Common myeloid progenitor, CD34-positive (primary cell): ENCODE data around the gene NIT1.
A peak's percentile ranks its signal among the peaks of the same experiment; 100 is the strongest.

Source experiments
- CTCF ChIA-PET: fragments of 350-600 bp; sonication (Branson Sonifier 250); formaldehyde crosslinking; loops from one replicate; lab custom pipeline; 2021; ENCODE audit warnings: antibody characterized with exemption; lab: Charles Lee
- POLR2A ChIA-PET: fragments of 350-600 bp; sonication (Branson Sonifier 250); formaldehyde crosslinking; loops from one replicate; lab custom pipeline; 2021; ENCODE audit warnings: antibody characterized with exemption; lab: Charles Lee
- DNase-seq, 3 donors: peaks; one replicate each; pipeline versions ENCODE4 v3.0.0 to v3.0.0-alpha.2; 2013
- H3K27ac ChIP-seq, 2 experiments: 1 replicate in 1 of 2; 2 replicates in 1 of 2; pipeline ENCODE4 v1.7.0; 2013; ENCODE audit warnings: inconsistent platforms in 2 of 2, low read length in 2 of 2, mild to moderate bottlenecking in 2 of 2, low read depth in 1 of 2, moderate library complexity in 1 of 2; ENCODE audit not compliant: severe bottlenecking in 2 of 2, insufficient read depth in 1 of 2, poor library complexity in 1 of 2
- H3K27me3 ChIP-seq, 5 experiments: replicated peaks in 2 of 5; 1 replicate in 3 of 5; 2 replicates in 2 of 5; pipeline versions ENCODE4 v1.6.1 to v1.7.0; 2013; ENCODE audit warnings: low read length in 4 of 5, mild to moderate bottlenecking in 2 of 5, moderate library complexity in 2 of 5, inconsistent platforms in 1 of 5; ENCODE audit not compliant: insufficient read depth in 5 of 5, control insufficient read depth in 4 of 5
- H3K36me3 ChIP-seq, 4 experiments: 1 replicate in 2 of 4; 2 replicates in 2 of 4; pipeline versions ENCODE4 v1.6.1 to v1.7.0; 2013; ENCODE audit warnings: low read length in 3 of 4, control low read depth in 1 of 4, mild to moderate bottlenecking in 1 of 4; ENCODE audit not compliant: control insufficient read depth in 4 of 4, insufficient read depth in 4 of 4
- H3K4me1 ChIP-seq, 4 experiments: 1 replicate in 3 of 4; 2 replicates in 1 of 4; pipeline versions ENCODE4 v1.6.1 to v1.7.1; 2013; ENCODE audit warnings: low read length in 3 of 4, mild to moderate bottlenecking in 3 of 4, control low read depth in 1 of 4, inconsistent platforms in 1 of 4, moderate library complexity in 1 of 4; ENCODE audit not compliant: control insufficient read depth in 4 of 4, insufficient read depth in 4 of 4; ENCODE audit errors: control extremely low read depth in 1 of 4
- H3K4me3 ChIP-seq, 7 experiments: 1 replicate in 4 of 7; 2 replicates in 3 of 7; pipeline versions ENCODE4 v1.5.1 to v1.7.0; 2013; ENCODE audit warnings: mild to moderate bottlenecking in 7 of 7, low read length in 6 of 7, moderate library complexity in 6 of 7, inconsistent platforms in 2 of 7, low read depth in 2 of 7, control low read depth in 1 of 7; ENCODE audit not compliant: insufficient read depth in 4 of 7, control insufficient read depth in 1 of 7; ENCODE audit errors: extremely low read depth in 1 of 7
- H3K9me3 ChIP-seq, 5 experiments: 1 replicate in 4 of 5; 2 replicates in 1 of 5; pipeline versions ENCODE4 v1.6.1 to v1.7.1; 2013; ENCODE audit warnings: low read length in 4 of 5, mild to moderate bottlenecking in 2 of 5, inconsistent platforms in 1 of 5, low read depth in 1 of 5, moderate library complexity in 1 of 5; ENCODE audit not compliant: control insufficient read depth in 4 of 5, insufficient read depth in 2 of 5; ENCODE audit errors: control extremely low read depth in 1 of 5
- WGBS: methylation state at CpG from one replicate; pipeline ENCODE4 v1.1.5; 2013; ENCODE audit not compliant: insufficient coverage; 5-methylcytosine and 5-hydroxymethylcytosine counted together

NIT1 gene

DNA sequence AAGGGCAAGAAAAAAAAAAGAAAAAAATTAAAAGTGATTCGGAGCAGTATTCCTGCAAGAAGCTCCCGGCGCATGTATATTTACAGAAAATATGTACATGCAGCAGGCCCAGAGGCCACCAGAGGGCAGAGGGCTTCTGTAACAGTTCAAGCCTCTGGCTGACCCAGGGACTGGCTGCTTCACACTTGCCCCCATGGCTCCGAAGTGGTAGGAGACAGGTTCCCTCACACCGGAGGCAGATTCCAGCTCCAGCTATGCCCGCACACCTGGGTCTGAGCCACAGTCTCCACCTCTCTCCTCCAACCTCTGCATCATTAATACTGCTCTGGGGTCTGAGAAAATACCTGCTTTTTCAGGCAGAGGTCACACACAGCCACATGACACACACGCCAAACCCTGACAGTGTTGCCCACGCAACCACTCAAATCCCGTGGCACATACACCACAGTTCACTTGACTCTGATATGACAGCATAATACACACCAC is 46.0 kb upstream of the NIT1 start:
- H3K4me3 ChIP-seq, result no peak overlapping the region
- no peaks in the 10 kb centered on the region for H3K27me3 ChIP-seq
- H3K27ac ChIP-seq, result no peak overlapping the region
- CTCF ChIA-PET, result interaction anchor here (1.0 to 20.2 kb wide), 16 partner anchors 11 to 85 kb away, joined by 3 to 297 read pairs (median 7); partner anchors contain the start of genes DEDD, KLHDC9, NECTIN4 and TSTD1
- peaks cover 0 to 4% (median under 1%) of the 10 kb centered on the region in 4 experiments for H3K36me3 ChIP-seq
- POLR2A ChIA-PET, result interaction anchor here (0.6 to 4.4 kb wide), 4 partner anchors 25 to 127 kb away, joined by 3 to 53 read pairs (median 8); partner anchors contain the start of genes ADAMTS4, KLHDC9 and USF1
- H3K9me3 ChIP-seq, result no peaks in the 10 kb centered on the region
- H3K4me1 ChIP-seq, result peaks cover 12 to 67% (median 50%) of the 10 kb centered on the region in 4 experiments
- peak; percentile 71 to 75 (median 74) for DNase-seq
- 45% methylated on average over 9 of the region's 9 CpGs for WGBS

DNA sequence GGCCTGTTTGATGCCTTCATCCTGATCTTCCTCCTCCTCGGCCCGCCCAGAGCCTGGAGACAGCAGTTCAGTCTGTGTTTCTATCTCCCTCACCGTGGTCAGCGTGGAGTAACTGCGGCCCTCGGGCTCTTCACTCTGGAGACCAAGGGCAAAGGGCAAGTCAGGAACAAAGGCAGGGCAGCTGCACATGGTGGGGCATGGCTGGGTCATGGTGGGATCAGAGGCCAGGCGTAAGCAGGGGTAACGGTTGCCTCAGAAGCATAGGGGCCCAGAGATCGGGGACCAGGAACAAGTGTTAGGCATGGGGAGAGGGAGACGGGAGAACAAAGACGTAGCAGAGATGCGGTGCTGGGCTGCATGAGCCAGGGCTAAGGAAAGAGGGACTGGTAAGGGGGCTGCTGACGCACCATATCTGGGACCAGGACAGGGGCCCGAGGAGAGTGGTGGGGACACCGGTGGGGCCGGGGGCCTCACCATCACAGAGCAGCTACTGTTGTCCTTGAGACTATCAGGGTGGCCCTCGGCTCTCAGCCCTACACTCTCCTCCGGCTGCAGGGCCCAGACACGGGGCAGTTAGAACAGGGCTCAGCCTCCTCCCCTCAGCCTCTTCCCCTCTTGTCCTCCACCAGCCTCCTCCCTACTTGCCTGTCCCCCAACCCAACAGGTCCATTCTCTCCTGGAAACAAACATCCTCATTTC is 45.0 kb upstream of the NIT1 start:
- CTCF ChIA-PET, result interaction anchor here (1.6 to 20.2 kb wide), 11 partner anchors 10 to 77 kb away, joined by 4 to 297 read pairs (median 13); partner anchors contain the start of genes DEDD, KLHDC9, NECTIN4 and TSTD1
- POLR2A ChIA-PET, result interaction anchor here (2.7 kb wide), 1 partner anchor 24 kb away, joined by 10 read pairs; the partner anchor contains the start of gene KLHDC9
- 97% methylated on average over 18 of the region's 19 CpGs for WGBS

DNA sequence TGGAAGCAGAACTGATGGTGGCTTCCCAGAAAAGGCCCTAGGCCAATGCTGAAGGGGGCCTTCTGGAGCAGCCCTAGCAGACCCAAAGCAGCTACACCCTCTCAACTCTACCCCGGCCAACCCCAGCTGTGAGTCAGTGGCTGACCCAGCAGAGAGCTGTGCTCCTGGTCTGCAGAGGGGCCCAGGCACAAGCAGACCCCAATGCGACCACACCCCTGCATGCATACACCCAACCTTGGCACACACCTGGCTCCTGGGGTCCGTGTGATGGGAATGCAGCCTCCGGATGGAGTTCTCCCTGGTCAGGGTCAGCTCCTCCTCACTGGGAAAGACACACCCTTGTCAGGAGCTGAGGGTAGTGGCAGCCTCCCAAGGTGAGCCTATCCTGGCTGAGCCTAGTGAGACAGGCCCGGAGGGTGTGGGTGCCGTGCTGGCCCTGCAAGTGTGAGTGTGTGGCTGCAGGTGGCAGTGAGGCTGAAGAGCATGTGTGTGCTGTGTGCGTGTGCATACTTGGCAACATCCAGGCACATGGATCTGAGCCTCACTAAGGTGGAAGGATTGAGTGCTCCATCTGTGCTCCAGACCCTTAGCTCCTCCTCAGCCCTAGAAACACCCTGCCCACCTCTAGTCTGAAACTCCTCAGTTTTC is 44.3 kb upstream of the NIT1 start:
- ChIA-PET CTCF (interaction anchor here (1.2 to 20.2 kb wide), 8 partner anchors 9 to 78 kb away, joined by 3 to 297 read pairs (median 81); partner anchors contain the start of genes DEDD, KLHDC9, NECTIN4 and TSTD1), POLR2A (interaction anchor here (2.7 kb wide), 1 partner anchor 24 kb away, joined by 10 read pairs; the partner anchor contains the start of gene KLHDC9)
- peaks cover 6 to 51% (median 36%) of the 10 kb centered on the region in 4 experiments for H3K4me1 ChIP-seq
- no peaks in the 10 kb centered on the region for H3K9me3 ChIP-seq
- H3K4me3 ChIP-seq, result no peak overlapping the region
- H3K27ac ChIP-seq, result no peak overlapping the region
- 75% methylated on average over 4 of the region's 7 CpGs for WGBS
- no peaks in the 10 kb centered on the region for H3K36me3 ChIP-seq
- peak in 1 of 3 donors; percentile 26 for DNase-seq
- no peaks in the 10 kb centered on the region for H3K27me3 ChIP-seq

More for the DNA sequence above, 45.0 kb upstream of the NIT1 start:
- H3K4me3 ChIP-seq, result no peak overlapping the region
- peaks cover 6 to 57% (median 41%) of the 10 kb centered on the region in 4 experiments for H3K4me1 ChIP-seq
- H3K9me3 ChIP-seq, result no peaks in the 10 kb centered on the region
- H3K36me3 ChIP-seq, result no peaks in the 10 kb centered on the region
- DNase-seq, result no peak
- no peak overlapping the region for H3K27ac ChIP-seq
- H3K27me3 ChIP-seq, result no peaks in the 10 kb centered on the region

DNA sequence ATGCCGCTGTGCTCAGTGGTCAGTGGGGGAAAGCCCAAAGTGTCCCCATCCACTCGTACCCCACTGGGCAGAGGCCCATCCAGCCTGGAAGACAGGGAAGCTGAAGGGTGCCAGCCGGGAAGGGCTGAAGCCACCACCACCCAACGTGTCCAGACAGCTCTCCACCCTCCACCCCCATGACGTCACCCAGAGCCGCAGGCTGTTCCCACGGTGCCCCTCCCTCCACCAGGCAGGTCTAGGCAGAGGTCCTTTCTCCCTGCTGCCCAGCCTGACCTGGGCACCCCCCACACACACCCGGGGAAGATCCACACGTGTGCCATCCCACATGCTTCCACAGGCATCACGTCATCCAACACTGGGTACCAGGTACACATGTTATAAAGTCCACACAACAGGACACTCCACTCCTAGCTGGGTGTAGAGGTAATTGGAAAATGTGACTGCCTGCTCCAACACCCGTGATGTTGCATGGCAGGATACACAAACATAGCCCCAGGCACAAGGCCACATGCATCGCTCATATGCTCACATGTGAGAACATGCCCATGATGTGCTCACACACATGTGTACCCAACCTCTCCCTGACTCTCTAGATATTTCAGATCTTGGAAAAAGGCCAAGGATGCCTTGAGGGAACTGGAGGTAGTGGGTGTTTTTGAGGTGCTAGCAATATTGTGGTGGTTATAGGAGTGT is 43.1 kb upstream of the NIT1 start:
- H3K4me1 ChIP-seq, result peaks cover 3 to 39% (median 23%) of the 10 kb centered on the region in 4 experiments
- H3K36me3 ChIP-seq, result no peaks in the 10 kb centered on the region
- H3K27ac ChIP-seq, result no peak overlapping the region
- 100% methylated on average over 6 of the region's 12 CpGs for WGBS
- peaks cover 0 to 5% (median 0%) of the 10 kb centered on the region in 5 experiments for H3K27me3 ChIP-seq
- no peak overlapping the region for H3K4me3 ChIP-seq
- ChIA-PET CTCF (interaction anchor here (1.2 to 20.2 kb wide), 6 partner anchors 8 to 79 kb away, joined by 3 to 297 read pairs (median 98); partner anchors contain the start of genes DEDD, KLHDC9, TSTD1 and USF1), POLR2A (interaction anchor here (0.5 kb wide), 1 partner anchor 77 kb away, joined by 3 read pairs; no protein-coding TSS in a partner anchor)
- H3K9me3 ChIP-seq, result no peaks in the 10 kb centered on the region
- no peak for DNase-seq

DNA sequence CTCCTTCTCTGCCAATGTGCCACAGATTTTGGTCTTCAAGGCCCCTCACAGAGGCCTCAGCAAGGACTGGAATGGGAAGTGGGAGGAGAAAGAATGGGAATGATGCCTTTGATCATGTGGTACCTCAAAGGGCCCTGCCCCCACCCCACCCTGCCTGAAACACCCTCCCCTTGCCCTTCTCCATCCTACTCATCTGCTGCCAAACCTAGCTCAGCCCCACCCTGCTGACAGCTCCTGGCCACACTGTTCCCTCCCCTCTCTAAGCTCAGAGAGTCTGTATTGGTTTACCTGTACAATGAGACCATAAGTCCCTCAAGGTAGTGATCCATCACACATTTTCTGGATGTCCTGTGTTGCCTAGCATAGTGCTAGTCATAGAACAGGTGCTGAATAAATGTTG is 41.5 kb upstream of the NIT1 start:
- peaks cover 0 to 5% (median 0%) of the 10 kb centered on the region in 5 experiments for H3K27me3 ChIP-seq
- H3K4me3 ChIP-seq, result no peak overlapping the region
- peaks cover 0 to 24% (median 11%) of the 10 kb centered on the region in 4 experiments for H3K4me1 ChIP-seq
- H3K36me3 ChIP-seq, result no peaks in the 10 kb centered on the region
- no peak overlapping the region for H3K27ac ChIP-seq
- H3K9me3 ChIP-seq, result no peaks in the 10 kb centered on the region
- POLR2A ChIA-PET, result no interaction called here
- CTCF ChIA-PET, result interaction anchor here (1.1 to 20.2 kb wide), 5 partner anchors 7 to 61 kb away, joined by 3 to 297 read pairs (median 107); partner anchors contain the start of genes DEDD, KLHDC9, TSTD1 and USF1
- DNase-seq, result no peak

DNA sequence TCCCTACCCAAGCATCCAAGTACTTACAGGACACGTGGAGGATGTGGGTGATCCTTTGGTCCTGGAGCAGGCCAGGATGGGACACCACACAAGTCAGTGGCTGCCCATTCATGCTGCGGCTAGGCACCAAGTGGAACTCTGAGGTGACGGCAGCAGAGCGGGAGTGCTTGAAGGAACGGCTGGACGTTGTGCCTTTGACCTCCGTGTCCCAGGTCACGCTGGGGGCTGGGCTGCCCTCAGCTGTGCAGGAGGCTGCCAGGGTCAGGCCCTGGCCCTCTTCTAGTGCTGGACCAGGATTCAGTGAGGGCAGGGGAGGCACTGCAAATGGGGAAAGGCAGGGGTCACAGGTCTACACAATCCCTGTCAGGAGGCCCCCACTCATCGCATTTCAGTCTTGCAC is 40.5 kb upstream of the NIT1 start:
- Histone ChIP-seq H3K4me1 (peaks cover 0 to 18% (median 7%) of the 10 kb centered on the region in 4 experiments), H3K36me3 (no peaks in the 10 kb centered on the region), H3K27me3 (peaks cover 0 to 5% (median 0%) of the 10 kb centered on the region in 5 experiments), H3K4me3 (no peak overlapping the region), H3K9me3 (no peaks in the 10 kb centered on the region), H3K27ac (no peak overlapping the region)
- no peak for DNase-seq
- ChIA-PET POLR2A (no interaction called here), CTCF (interaction anchor here (9.6 to 20.2 kb wide), 3 partner anchors 5 to 35 kb away, joined by 89 to 297 read pairs (median 166); partner anchors contain the start of genes KLHDC9, TSTD1 and USF1)
- WGBS, result 94% methylated on average over 9 of the region's 9 CpGs
